HAP-1 (cell line): ENCODE results near the gene STRN4.
A peak's percentile ranks its signal among the peaks of the same experiment; 100 is the strongest.

Experiments used
- DNase-seq, 2 experiments: peaks; one replicate each; pipeline ENCODE4 v3.0.0-alpha.2; 2016 to 2020; ENCODE audit warnings: low spot score in 2 of 2
- H3K27me3 ChIP-seq: fragments of 250-450 bp; sonication (Bioruptor Pico); 2 replicates; pipeline ENCODE4 v1.5.1; 2020; ENCODE audit warnings: low read depth, mild to moderate bottlenecking, moderate library complexity
- H3K36me3 ChIP-seq: fragments of 250-450 bp; sonication (Bioruptor Pico); replicated peaks from 2 replicates; pipeline ENCODE4 v1.5.1; 2020; ENCODE audit warnings: mild to moderate bottlenecking
- H3K4me1 ChIP-seq: fragments of 250-450 bp; sonication (Bioruptor Pico); 2 replicates; pipeline ENCODE4 v1.5.1; 2020; ENCODE audit warnings: mild to moderate bottlenecking
- H3K4me3 ChIP-seq: fragments of 250-450 bp; sonication (Bioruptor Pico); 2 replicates; pipeline ENCODE4 v1.5.1; 2020; ENCODE audit warnings: mild to moderate bottlenecking, moderate library complexity
- H3K9me3 ChIP-seq: fragments of 250-450 bp; sonication (Bioruptor Pico); 2 replicates; pipeline ENCODE4 v1.5.1; 2020; ENCODE audit warnings: mild to moderate bottlenecking, moderate library complexity
- in situ Hi-C: fragments of 300-500 bp; cut with MboI; formaldehyde crosslinking; loops from 3 replicates; pipeline ENCODE4 v1.14.3; 2020; ENCODE audit warnings: low sequenced_read_pairs, inconsistent platforms, mixed read lengths

Gene STRN4

GRCh38 chr19:46742926-46743480 lies 3.2 kb downstream of the STRN4 start:
- Histone ChIP-seq H3K9me3 (no peaks in the 10 kb centered on the region), H3K4me1 (peaks cover 11% of the 10 kb centered on the region), H3K27me3 (no peaks in the 10 kb centered on the region), H3K4me3 (no peak overlapping the region), H3K36me3 (peaks cover 22% of the 10 kb centered on the region)
- DNase-seq, result no peak
- in situ Hi-C loops, result no loop called here

- H3K4me1 ChIP-seq, result peaks cover 5% of the 10 kb centered on the region; the same call in 1 of the 2 replicates
- DNase-seq, result no peak
- peaks cover 34% of the 10 kb centered on the region for H3K36me3 ChIP-seq
- H3K9me3 ChIP-seq, result no peaks in the 10 kb centered on the region
- H3K27me3 ChIP-seq, result no peaks in the 10 kb centered on the region
- no peak overlapping the region for H3K4me3 ChIP-seq
- in situ Hi-C loops, result no loop called here
Measured at GRCh38 chr19:46741447-46741846, 4.8 kb downstream of the STRN4 start.

- DNase-seq, result no peak
- in situ Hi-C loops, result no loop called here
- Histone ChIP-seq H3K4me1 (peaks cover 2% of the 10 kb centered on the region; the same call in 1 of the 2 replicates), H3K27me3 (no peaks in the 10 kb centered on the region), H3K9me3 (no peaks in the 10 kb centered on the region), H3K4me3 (no peak overlapping the region), H3K36me3 (peaks cover 47% of the 10 kb centered on the region)
Measured at GRCh38 chr19:46739290-46739771, 6.9 kb downstream of the STRN4 start.

GRCh38 chr19:46737761-46738171 lies 8.5 kb downstream of the STRN4 start:
- no peak for DNase-seq
- Histone ChIP-seq H3K27me3 (no peaks in the 10 kb centered on the region), H3K4me1 (no peaks in the 10 kb centered on the region), H3K9me3 (no peaks in the 10 kb centered on the region), H3K36me3 (peaks cover 62% of the 10 kb centered on the region), H3K4me3 (no peak overlapping the region)
- in situ Hi-C loops, result no loop called here

- no peaks in the 10 kb centered on the region for H3K4me1 ChIP-seq
- in situ Hi-C loops, result no loop called here
- no peak for DNase-seq
- peaks cover 66% of the 10 kb centered on the region for H3K36me3 ChIP-seq
- H3K9me3 ChIP-seq, result no peaks in the 10 kb centered on the region
- H3K27me3 ChIP-seq, result no peaks in the 10 kb centered on the region
- no peak overlapping the region for H3K4me3 ChIP-seq
Measured at GRCh38 chr19:46737298-46737654, 9.0 kb downstream of the STRN4 start.

GRCh38 chr19:46736531-46737297 lies 9.5 kb downstream of the STRN4 start:
- Histone ChIP-seq H3K4me1 (no peaks in the 10 kb centered on the region), H3K9me3 (no peaks in the 10 kb centered on the region), H3K4me3 (no peak overlapping the region), H3K36me3 (peaks cover 66% of the 10 kb centered on the region), H3K27me3 (no peaks in the 10 kb centered on the region)
- in situ Hi-C loops, result no loop called here
- peak in 1 of 2 experiments; percentile 40 for DNase-seq

GRCh38 chr19:46733690-46734292 lies 12.5 kb downstream of the STRN4 start:
- H3K9me3 ChIP-seq, result no peaks in the 10 kb centered on the region
- in situ Hi-C loops, result no loop called here
- H3K4me1 ChIP-seq, result no peaks in the 10 kb centered on the region
- no peaks in the 10 kb centered on the region for H3K27me3 ChIP-seq
- DNase-seq, result no peak
- H3K36me3 ChIP-seq, result peaks cover 84% of the 10 kb centered on the region
- no peak overlapping the region for H3K4me3 ChIP-seq

GRCh38 chr19:46732966-46733689 lies 13.1 kb downstream of the STRN4 start:
- H3K4me1 ChIP-seq, result no peaks in the 10 kb centered on the region
- no peak for DNase-seq
- in situ Hi-C loops, result no loop called here
- peaks cover 84% of the 10 kb centered on the region for H3K36me3 ChIP-seq
- H3K4me3 ChIP-seq, result no peak overlapping the region
- H3K9me3 ChIP-seq, result no peaks in the 10 kb centered on the region
- H3K27me3 ChIP-seq, result no peaks in the 10 kb centered on the region

- H3K27me3 ChIP-seq, result no peaks in the 10 kb centered on the region
- in situ Hi-C loops, result no loop called here
- no peak overlapping the region for H3K4me3 ChIP-seq
- no peak for DNase-seq
- peaks cover 85% of the 10 kb centered on the region for H3K36me3 ChIP-seq
- no peaks in the 10 kb centered on the region for H3K4me1 ChIP-seq
- no peaks in the 10 kb centered on the region for H3K9me3 ChIP-seq
Measured at GRCh38 chr19:46732172-46732938, 13.9 kb downstream of the STRN4 start.

GRCh38 chr19:46731584-46731983 lies 14.7 kb downstream of the STRN4 start:
- in situ Hi-C loops, result no loop called here

GRCh38 chr19:46731007-46731501 lies 15.2 kb downstream of the STRN4 start:
- Histone ChIP-seq H3K27me3 (no peaks in the 10 kb centered on the region), H3K36me3 (peaks cover 90% of the 10 kb centered on the region), H3K4me3 (no peak overlapping the region), H3K4me1 (no peaks in the 10 kb centered on the region), H3K9me3 (no peaks in the 10 kb centered on the region)
- in situ Hi-C loops, result no loop called here
- DNase-seq, result no peak

More at GRCh38 chr19:46731584-46731983, 14.7 kb downstream of the STRN4 start:
- Histone ChIP-seq H3K9me3 (no peaks in the 10 kb centered on the region), H3K27me3 (no peaks in the 10 kb centered on the region), H3K4me1 (no peaks in the 10 kb centered on the region), H3K36me3 (peaks cover 87% of the 10 kb centered on the region), H3K4me3 (no peak overlapping the region)
- no peak for DNase-seq

GRCh38 chr19:46730595-46730994 lies 15.7 kb downstream of the STRN4 start:
- Histone ChIP-seq H3K4me3 (no peak overlapping the region), H3K36me3 (peaks cover 90% of the 10 kb centered on the region), H3K27me3 (no peaks in the 10 kb centered on the region), H3K4me1 (no peaks in the 10 kb centered on the region), H3K9me3 (no peaks in the 10 kb centered on the region)
- in situ Hi-C loops, result no loop called here
- no peak for DNase-seq

GRCh38 chr19:46730187-46730586 lies 16.1 kb downstream of the STRN4 start:
- Histone ChIP-seq H3K4me1 (no peaks in the 10 kb centered on the region), H3K27me3 (no peaks in the 10 kb centered on the region), H3K9me3 (no peaks in the 10 kb centered on the region), H3K4me3 (no peak overlapping the region), H3K36me3 (peaks cover 90% of the 10 kb centered on the region)
- DNase-seq, result no peak
- in situ Hi-C loops, result no loop called here
